IgD-negative memory B cell (primary cell): Measurements from ENCODE around the gene FBXO3. TPM values are rescaled to one million over a fixed set of nuclear protein-coding genes. Genes with fewer than 3 reads are reported as not detected.
A peak's percentile ranks its signal among the peaks of the same experiment; 100 is the strongest.
"Not testable (repeated sequence)": the region's sequence is repeated elsewhere in the genome, so short reads cannot be mapped to it uniquely, and the experiment has no call there.

Source experiments
- H3K27ac Mint-ChIP-seq, 3 donors: one replicate each; pipeline ENCODE4 v1.8.0; 2020 to 2022; ENCODE audit warnings: mild to moderate bottlenecking in 3 of 3, mixed read lengths in 3 of 3, moderate library complexity in 1 of 3
- H3K27me3 Mint-ChIP-seq: one replicate; pipeline ENCODE4 v1.8.0; 2021; ENCODE audit warnings: mixed read lengths
- H3K36me3 Mint-ChIP-seq: one replicate; pipeline ENCODE4 v1.8.0; 2020; ENCODE audit warnings: mild to moderate bottlenecking, mixed read lengths
- H3K4me1 Mint-ChIP-seq, 3 donors: one replicate each; pipeline ENCODE4 v1.8.0; 2020 to 2022; ENCODE audit warnings: mixed read lengths in 3 of 3, mild to moderate bottlenecking in 1 of 3
- H3K4me3 Mint-ChIP-seq, 4 donors: one replicate each; pipeline ENCODE4 v1.8.0; 2020 to 2022; ENCODE audit warnings: mild to moderate bottlenecking in 4 of 4, mixed read lengths in 4 of 4, moderate library complexity in 3 of 4
- H3K9me3 Mint-ChIP-seq, 3 donors: one replicate each; pipeline ENCODE4 v1.8.0; 2020 to 2021; ENCODE audit warnings: mixed read lengths in 3 of 3, mild to moderate bottlenecking in 1 of 3
- polyA plus RNA-seq: library from polyadenylated mRNA; unstranded; fragments of 300-500 nt; fragmentation: Illumina TruSeq; gene quantifications from one replicate; pipeline ENCODE4 v1.2.3, GENCODE V29; 2021

The FBXO3 gene
- polyA plus RNA-seq, 1 donor from 2014 or later, result 26.6 TPM

DNA sequence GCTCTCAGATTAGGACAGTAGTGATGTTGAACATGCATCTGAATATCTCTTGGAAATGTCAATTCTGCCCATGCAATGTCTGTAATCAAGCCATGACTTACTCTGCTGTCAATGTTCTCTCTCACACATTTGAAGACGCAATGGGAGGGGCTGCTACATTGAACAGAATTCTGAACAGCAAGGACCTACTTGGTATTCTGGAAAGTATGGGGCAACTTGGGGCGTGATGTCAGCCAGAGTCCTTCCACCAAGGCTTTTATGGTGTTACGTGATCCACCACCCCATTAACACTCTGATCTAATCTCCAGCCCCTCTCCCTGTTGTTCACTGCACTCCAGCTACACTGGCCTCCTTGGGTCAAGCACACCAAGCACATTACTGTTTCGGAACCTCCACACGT lies 31.0 kb downstream of the FBXO3 start:
- Mint-ChIP-seq H3K27ac (peak overlapping the region in 1 of 3 donors; percentile 11), H3K27me3 (no peaks in the 10 kb centered on the region), H3K36me3 (peaks cover 1% of the 10 kb centered on the region), H3K4me1 (peaks cover 0 to 2% (median 0%) of the 10 kb centered on the region in 3 donors), H3K4me3 (no peak overlapping the region), H3K9me3 (no peaks in the 10 kb centered on the region)

GRCh38 chr11:33742249-33742851 lies 32.0 kb downstream of the FBXO3 start:
- peaks cover 0 to 2% (median 0%) of the 10 kb centered on the region in 3 donors for H3K4me1 Mint-ChIP-seq
- peaks cover 1% of the 10 kb centered on the region for H3K36me3 Mint-ChIP-seq
- peak overlapping the region in 1 of 3 donors; percentile 81 for H3K27ac Mint-ChIP-seq
- H3K4me3 Mint-ChIP-seq, result peak overlapping the region in 1 of 4 donors; percentile 27
- no peaks in the 10 kb centered on the region for H3K27me3 Mint-ChIP-seq
- H3K9me3 Mint-ChIP-seq, result no peaks in the 10 kb centered on the region

DNA sequence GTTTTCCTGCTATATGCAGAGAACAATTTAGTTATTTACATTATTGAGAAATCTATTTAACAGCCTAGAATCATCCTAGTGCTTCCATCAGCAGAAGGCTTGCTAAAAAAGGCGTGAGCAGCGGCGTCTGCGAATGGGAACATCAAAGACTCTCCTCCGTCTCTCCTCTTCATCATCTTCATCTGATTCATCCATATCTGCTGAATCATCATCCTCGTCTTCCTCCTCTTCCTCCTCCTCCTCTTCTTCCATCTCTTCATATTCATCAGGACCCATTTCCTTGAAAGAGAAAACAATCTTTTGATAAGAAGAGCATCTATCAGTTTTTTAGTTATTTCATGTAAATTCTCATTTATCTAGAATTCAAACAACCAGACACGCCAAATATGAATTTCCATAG lies 32.5 kb downstream of the FBXO3 start:
- Mint-ChIP-seq H3K9me3 (no peaks in the 10 kb centered on the region), H3K27ac (peak overlapping the region in 2 of 3 donors; percentile 25 to 81), H3K4me3 (peak overlapping the region in 1 of 4 donors; percentile 27), H3K27me3 (no peaks in the 10 kb centered on the region), H3K36me3 (peaks cover 1% of the 10 kb centered on the region), H3K4me1 (peaks cover 0 to 2% (median 2%) of the 10 kb centered on the region in 3 donors)

GRCh38 chr11:33737362-33737821 lies 36.9 kb downstream of the FBXO3 start:
- H3K4me3 Mint-ChIP-seq, result peak overlapping the region in 3 of 4 donors; percentile 92 to 97 (median 97)
- H3K27me3 Mint-ChIP-seq, result no peaks in the 10 kb centered on the region
- H3K27ac Mint-ChIP-seq, result peak overlapping the region in 2 of 3 donors; percentile 1 to 50
- no peaks in the 10 kb centered on the region for H3K9me3 Mint-ChIP-seq
- H3K36me3 Mint-ChIP-seq, result no peaks in the 10 kb centered on the region
- H3K4me1 Mint-ChIP-seq, result peaks cover 17 to 23% (median 19%) of the 10 kb centered on the region in 3 donors

DNA sequence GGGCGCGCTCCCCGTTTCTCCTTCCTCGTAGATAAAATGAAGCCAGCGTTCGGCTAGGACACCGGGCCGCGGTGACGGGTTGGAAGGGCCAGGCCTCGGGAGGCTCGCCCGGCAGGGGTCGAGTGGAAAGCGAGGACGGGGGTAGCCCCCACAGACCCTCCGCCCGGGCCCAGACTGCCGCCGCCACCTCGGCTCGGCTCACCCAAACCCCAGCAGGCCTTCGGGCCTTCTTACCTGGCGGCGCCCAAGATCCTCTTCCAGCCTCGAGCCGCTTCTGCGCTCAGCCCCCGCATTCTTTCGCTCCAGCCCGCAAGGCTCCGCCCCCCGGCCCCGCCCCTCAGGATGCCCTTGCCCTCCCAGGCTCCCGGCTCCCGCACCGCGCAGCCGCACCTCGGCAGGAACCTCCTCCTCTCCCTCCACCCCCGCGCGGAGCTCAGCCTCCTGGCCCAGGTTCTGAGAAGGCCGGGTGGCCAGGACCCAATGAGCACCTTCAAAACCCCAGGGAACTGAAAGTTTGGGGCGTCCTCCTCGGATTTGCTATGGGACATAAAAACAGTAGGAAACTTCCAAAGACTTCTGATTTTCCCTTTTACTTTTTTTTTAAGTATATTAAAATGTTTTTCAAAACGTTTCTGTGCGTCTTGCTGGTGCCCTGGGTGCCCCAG lies 38.0 kb downstream of the FBXO3 start, which contains the start of gene CD59:
TSS of gene CD59 (minus strand) at position 276 of the 665 bp plus-strand sequence. CDS start 13,978 bp downstream, outside the sequence.
- Mint-ChIP-seq H3K27me3 (no peaks in the 10 kb centered on the region), H3K4me1 (peaks cover 23 to 26% (median 25%) of the 10 kb centered on the region in 3 donors), H3K9me3 (no peaks in the 10 kb centered on the region), H3K4me3 (peak within 1 kb of the TSS; percentile 92 to 97 (median 96)), H3K36me3 (no peaks in the 10 kb centered on the region), H3K27ac (peak within 1 kb of the TSS; percentile 50 to 87 (median 53))

- H3K27ac Mint-ChIP-seq, result peak overlapping the region; percentile 50 to 87 (median 53)
- H3K4me3 Mint-ChIP-seq, result peak overlapping the region; percentile 92 to 97 (median 96)
- H3K9me3 Mint-ChIP-seq, result no peaks in the 10 kb centered on the region
- peaks cover 23 to 26% (median 25%) of the 10 kb centered on the region in 3 donors for H3K4me1 Mint-ChIP-seq
- H3K36me3 Mint-ChIP-seq, result no peaks in the 10 kb centered on the region
- H3K27me3 Mint-ChIP-seq, result no peaks in the 10 kb centered on the region
These were observed 38.8 kb downstream of the FBXO3 start for GRCh38 chr11:33735271-33736147.

GRCh38 chr11:33734441-33735270 lies 39.7 kb downstream of the FBXO3 start:
- Mint-ChIP-seq H3K9me3 (no peaks in the 10 kb centered on the region), H3K4me3 (peak overlapping the region; percentile 92 to 97 (median 96)), H3K27me3 (no peaks in the 10 kb centered on the region), H3K4me1 (peaks cover 23 to 26% (median 25%) of the 10 kb centered on the region in 3 donors), H3K27ac (peak overlapping the region; percentile 50 to 87 (median 53)), H3K36me3 (no peaks in the 10 kb centered on the region)

DNA sequence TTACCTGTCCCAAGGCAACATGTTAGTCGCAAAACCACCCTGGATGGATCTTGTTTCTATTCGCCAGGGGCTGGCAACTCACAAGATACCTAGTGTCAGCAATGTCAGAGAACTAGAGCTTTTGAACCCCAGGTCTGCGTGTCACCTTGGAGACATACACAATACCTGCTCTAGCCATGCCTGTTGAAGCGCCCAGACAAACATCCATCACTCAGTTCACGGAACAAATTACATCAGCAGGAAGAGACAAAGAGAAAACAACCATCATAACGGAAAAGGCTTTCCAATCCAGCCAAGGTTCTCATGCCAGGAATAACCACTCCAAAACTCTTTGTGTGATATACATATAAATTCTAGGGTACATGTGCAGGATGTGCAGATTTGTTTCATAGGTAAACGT lies 40.3 kb downstream of the FBXO3 start:
- peak overlapping the region; percentile 60 to 97 (median 84) for H3K4me3 Mint-ChIP-seq
- H3K36me3 Mint-ChIP-seq, result no peaks in the 10 kb centered on the region
- peak overlapping the region in 1 of 3 donors; percentile 87 for H3K27ac Mint-ChIP-seq
- peaks cover 25 to 26% (median 25%) of the 10 kb centered on the region in 3 donors for H3K4me1 Mint-ChIP-seq
- no peaks in the 10 kb centered on the region for H3K9me3 Mint-ChIP-seq
- H3K27me3 Mint-ChIP-seq, result no peaks in the 10 kb centered on the region

DNA sequence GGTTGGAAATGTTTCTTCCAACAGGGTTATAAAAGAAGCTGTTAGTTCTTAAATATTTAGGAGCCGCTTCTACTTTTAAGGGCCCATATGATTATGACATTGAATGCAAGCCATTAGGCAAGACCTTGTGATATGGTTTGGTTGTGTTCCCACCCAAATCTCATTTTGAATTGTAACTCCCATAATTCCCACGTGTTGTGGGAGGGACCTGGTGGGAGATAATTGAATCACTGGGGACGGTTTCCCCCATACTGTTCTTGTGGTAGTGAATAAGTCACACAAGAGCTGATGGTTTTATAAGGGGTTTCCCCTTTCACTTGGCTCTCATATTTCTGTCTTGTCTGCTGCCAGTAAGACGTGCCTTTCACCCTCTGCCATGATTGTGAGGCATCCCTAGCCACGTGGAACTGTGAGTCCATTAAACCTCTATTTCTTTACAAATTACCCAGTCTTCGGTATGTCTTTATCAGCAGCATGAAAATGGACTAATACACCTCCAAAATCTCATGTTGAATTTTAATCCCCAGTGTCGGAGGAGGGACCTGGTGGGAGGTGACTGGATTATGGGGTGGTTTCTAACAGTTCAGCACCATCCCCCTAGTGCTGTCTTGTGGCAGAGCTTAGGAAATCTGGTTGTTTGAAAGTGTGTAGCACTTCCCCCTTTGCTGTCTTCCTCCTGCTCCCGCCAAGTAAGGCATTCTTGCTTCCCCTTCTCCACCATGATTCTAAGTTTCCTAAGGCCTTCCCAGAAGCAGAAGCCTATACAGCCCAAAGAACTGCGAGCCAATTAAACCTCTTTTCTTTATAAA lies 42.4 kb downstream of the FBXO3 start:
- no peaks in the 10 kb centered on the region for H3K36me3 Mint-ChIP-seq
- peaks cover 24 to 27% (median 25%) of the 10 kb centered on the region in 3 donors for H3K4me1 Mint-ChIP-seq
- no peaks in the 10 kb centered on the region for H3K9me3 Mint-ChIP-seq
- no peaks in the 10 kb centered on the region for H3K27me3 Mint-ChIP-seq
- H3K27ac Mint-ChIP-seq, result no peak overlapping the region
- H3K4me3 Mint-ChIP-seq, result peak overlapping the region in 3 of 4 donors; percentile 21 to 63 (median 39)

DNA sequence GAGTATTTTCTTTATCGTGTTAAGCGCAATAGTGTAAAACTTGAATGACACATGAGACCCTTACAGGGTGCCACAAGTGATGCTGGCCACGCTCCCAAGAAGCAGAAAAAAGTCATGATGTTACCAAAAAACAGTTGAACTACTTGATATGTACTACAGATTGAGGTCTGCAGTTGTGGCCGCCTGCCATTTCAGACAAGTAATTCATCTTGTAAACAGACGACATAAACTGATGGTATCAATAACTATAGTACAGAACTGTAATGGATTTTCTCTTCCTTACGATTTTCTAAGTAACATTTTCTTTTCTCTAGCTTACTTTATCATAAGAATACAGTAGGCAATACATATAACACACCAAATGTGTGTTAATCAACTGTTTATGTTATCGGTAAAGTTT lies 43.6 kb downstream of the FBXO3 start:
- no peak overlapping the region for H3K4me3 Mint-ChIP-seq
- peaks cover 23 to 34% (median 26%) of the 10 kb centered on the region in 3 donors for H3K4me1 Mint-ChIP-seq
- H3K9me3 Mint-ChIP-seq, result no peaks in the 10 kb centered on the region
- no peaks in the 10 kb centered on the region for H3K27me3 Mint-ChIP-seq
- H3K36me3 Mint-ChIP-seq, result peaks cover 2% of the 10 kb centered on the region
- no peak overlapping the region for H3K27ac Mint-ChIP-seq

- H3K4me3 Mint-ChIP-seq, H3K36me3 Mint-ChIP-seq, H3K9me3 Mint-ChIP-seq, H3K27me3 Mint-ChIP-seq, H3K27ac Mint-ChIP-seq: not testable (repeated sequence)
- peaks cover 14 to 28% (median 22%) of the 10 kb centered on the region in 3 donors for H3K4me1 Mint-ChIP-seq
These were observed 45.2 kb downstream of the FBXO3 start for GRCh38 chr11:33729072-33729664.

GRCh38 chr11:33727539-33727938 lies 46.8 kb downstream of the FBXO3 start:
- not testable (repeated sequence) for H3K9me3 Mint-ChIP-seq, H3K27ac Mint-ChIP-seq, H3K27me3 Mint-ChIP-seq, H3K36me3 Mint-ChIP-seq, H3K4me3 Mint-ChIP-seq
- peaks cover 8 to 25% (median 18%) of the 10 kb centered on the region in 3 donors for H3K4me1 Mint-ChIP-seq

GRCh38 chr11:33725496-33725895 lies 48.8 kb downstream of the FBXO3 start:
- H3K4me1 Mint-ChIP-seq, result peaks cover 5 to 17% (median 11%) of the 10 kb centered on the region in 3 donors
- no peak overlapping the region for H3K4me3 Mint-ChIP-seq
- H3K9me3 Mint-ChIP-seq, result no peaks in the 10 kb centered on the region
- no peaks in the 10 kb centered on the region for H3K27me3 Mint-ChIP-seq
- peaks cover 4% of the 10 kb centered on the region for H3K36me3 Mint-ChIP-seq
- no peak overlapping the region for H3K27ac Mint-ChIP-seq
